GM23338 (cell line): ENCODE data around the gene ACRBP.

ENCODE experiments used
- CREB1 ChIP-seq: fragments of 250-450 bp; sonication (Bioruptor Pico); IDR thresholded peaks from 2 replicates; pipeline ENCODE4 v1.5.0; 2020; ENCODE audit warnings: low read depth, mild to moderate bottlenecking, moderate library complexity
- EZH2 ChIP-seq: fragments of 200-600 bp; sonication (generic); IDR thresholded peaks from one replicate; pipeline ENCODE4 v1.8.0; 2017; ENCODE audit warnings: antibody characterized with exemption, mild to moderate bottlenecking, low read depth; ENCODE audit not compliant: unreplicated experiment
- EZH2phosphoT487 ChIP-seq: fragments of 200-600 bp; sonication (generic); IDR thresholded peaks from one replicate; pipeline ENCODE4 v1.8.1; 2018; ENCODE audit warnings: antibody characterized with exemption; ENCODE audit not compliant: unreplicated experiment
- JUNB ChIP-seq: IDR thresholded peaks from one replicate; pipeline ENCODE4 v1.6.1; 2016; ENCODE audit warnings: antibody characterized with exemption; ENCODE audit not compliant: unreplicated experiment
- NANOG ChIP-seq: IDR thresholded peaks from 2 replicates; pipeline ENCODE4 v1.6.1; 2016; ENCODE audit warnings: antibody characterized with exemption, borderline replicate concordance
- POLR2AphosphoS5 ChIP-seq: IDR thresholded peaks from 2 replicates; pipeline ENCODE4 v1.6.1; 2016; ENCODE audit warnings: antibody characterized with exemption, low read depth
- STAT1 ChIP-seq: IDR thresholded peaks from one replicate; pipeline ENCODE4 v1.6.1; 2016; ENCODE audit warnings: antibody characterized with exemption; ENCODE audit not compliant: unreplicated experiment
- ZNF114 ChIP-seq: fragments of 250-450 bp; sonication (Bioruptor Pico); IDR thresholded peaks from 2 replicates; pipeline ENCODE4 v1.5.0; 2020; ENCODE audit warnings: mild to moderate bottlenecking, moderate library complexity
- TF ChIP-seq, protein P1 (sequence below), 2 experiments: fragments of 200-600 bp in 1 of 2; sonication (generic) in 1 of 2; conservative IDR thresholded peaks; 2 replicates each; pipeline versions ENCODE4 v1.5.1 to v1.6.1; 2016 to 2017; ENCODE audit warnings: antibody characterized with exemption in 2 of 2, low read depth in 2 of 2, mild to moderate bottlenecking in 2 of 2, moderate library complexity in 1 of 2
- TF ChIP-seq, protein P2 (sequence below): IDR thresholded peaks from one replicate; pipeline ENCODE4 v1.6.1; 2018; ENCODE audit warnings: antibody characterized with exemption; ENCODE audit not compliant: unreplicated experiment
- TF ChIP-seq, protein P3 (sequence below): IDR thresholded peaks from 2 replicates; pipeline ENCODE4 v1.6.1; 2016; ENCODE audit warnings: antibody characterized with exemption

DNA sequence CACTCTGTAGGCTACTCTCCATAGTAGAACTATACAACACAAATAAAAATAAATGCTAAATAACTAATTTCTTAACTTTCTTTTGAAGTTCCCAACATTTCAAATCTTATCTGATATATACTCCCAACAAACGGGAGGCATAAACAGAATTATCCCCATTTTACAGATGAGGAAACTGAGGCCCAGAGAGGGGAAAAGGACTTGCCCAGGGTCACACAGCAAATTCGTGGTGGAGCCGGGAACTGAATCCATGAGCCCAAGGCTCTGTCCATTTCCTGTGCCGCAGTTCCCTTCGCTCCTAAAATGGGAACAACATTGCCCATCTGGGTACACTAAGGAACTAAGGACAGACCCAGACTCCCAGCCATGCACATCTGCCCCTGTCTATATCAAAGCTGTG is 29.7 kb upstream of the ACRBP start:
- no peak for TF ChIP-seq POLR2AphosphoS5
- TF ChIP-seq, protein P1, sequence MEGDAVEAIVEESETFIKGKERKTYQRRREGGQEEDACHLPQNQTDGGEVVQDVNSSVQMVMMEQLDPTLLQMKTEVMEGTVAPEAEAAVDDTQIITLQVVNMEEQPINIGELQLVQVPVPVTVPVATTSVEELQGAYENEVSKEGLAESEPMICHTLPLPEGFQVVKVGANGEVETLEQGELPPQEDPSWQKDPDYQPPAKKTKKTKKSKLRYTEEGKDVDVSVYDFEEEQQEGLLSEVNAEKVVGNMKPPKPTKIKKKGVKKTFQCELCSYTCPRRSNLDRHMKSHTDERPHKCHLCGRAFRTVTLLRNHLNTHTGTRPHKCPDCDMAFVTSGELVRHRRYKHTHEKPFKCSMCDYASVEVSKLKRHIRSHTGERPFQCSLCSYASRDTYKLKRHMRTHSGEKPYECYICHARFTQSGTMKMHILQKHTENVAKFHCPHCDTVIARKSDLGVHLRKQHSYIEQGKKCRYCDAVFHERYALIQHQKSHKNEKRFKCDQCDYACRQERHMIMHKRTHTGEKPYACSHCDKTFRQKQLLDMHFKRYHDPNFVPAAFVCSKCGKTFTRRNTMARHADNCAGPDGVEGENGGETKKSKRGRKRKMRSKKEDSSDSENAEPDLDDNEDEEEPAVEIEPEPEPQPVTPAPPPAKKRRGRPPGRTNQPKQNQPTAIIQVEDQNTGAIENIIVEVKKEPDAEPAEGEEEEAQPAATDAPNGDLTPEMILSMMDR (conservative IDR thresholded peaks at IDR 0.05; ENCODE audit: low read depth in 2 of 2): no peak
- no peak for TF ChIP-seq EZH2
- TF ChIP-seq, protein P2, sequence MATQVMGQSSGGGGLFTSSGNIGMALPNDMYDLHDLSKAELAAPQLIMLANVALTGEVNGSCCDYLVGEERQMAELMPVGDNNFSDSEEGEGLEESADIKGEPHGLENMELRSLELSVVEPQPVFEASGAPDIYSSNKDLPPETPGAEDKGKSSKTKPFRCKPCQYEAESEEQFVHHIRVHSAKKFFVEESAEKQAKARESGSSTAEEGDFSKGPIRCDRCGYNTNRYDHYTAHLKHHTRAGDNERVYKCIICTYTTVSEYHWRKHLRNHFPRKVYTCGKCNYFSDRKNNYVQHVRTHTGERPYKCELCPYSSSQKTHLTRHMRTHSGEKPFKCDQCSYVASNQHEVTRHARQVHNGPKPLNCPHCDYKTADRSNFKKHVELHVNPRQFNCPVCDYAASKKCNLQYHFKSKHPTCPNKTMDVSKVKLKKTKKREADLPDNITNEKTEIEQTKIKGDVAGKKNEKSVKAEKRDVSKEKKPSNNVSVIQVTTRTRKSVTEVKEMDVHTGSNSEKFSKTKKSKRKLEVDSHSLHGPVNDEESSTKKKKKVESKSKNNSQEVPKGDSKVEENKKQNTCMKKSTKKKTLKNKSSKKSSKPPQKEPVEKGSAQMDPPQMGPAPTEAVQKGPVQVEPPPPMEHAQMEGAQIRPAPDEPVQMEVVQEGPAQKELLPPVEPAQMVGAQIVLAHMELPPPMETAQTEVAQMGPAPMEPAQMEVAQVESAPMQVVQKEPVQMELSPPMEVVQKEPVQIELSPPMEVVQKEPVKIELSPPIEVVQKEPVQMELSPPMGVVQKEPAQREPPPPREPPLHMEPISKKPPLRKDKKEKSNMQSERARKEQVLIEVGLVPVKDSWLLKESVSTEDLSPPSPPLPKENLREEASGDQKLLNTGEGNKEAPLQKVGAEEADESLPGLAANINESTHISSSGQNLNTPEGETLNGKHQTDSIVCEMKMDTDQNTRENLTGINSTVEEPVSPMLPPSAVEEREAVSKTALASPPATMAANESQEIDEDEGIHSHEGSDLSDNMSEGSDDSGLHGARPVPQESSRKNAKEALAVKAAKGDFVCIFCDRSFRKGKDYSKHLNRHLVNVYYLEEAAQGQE: no peak
- TF ChIP-seq EZH2phosphoT487: no peak
- no peak for TF ChIP-seq NANOG
- no peak for TF ChIP-seq JUNB
- no peak for TF ChIP-seq STAT1
- no peak for TF ChIP-seq CREB1
- TF ChIP-seq, protein P3, sequence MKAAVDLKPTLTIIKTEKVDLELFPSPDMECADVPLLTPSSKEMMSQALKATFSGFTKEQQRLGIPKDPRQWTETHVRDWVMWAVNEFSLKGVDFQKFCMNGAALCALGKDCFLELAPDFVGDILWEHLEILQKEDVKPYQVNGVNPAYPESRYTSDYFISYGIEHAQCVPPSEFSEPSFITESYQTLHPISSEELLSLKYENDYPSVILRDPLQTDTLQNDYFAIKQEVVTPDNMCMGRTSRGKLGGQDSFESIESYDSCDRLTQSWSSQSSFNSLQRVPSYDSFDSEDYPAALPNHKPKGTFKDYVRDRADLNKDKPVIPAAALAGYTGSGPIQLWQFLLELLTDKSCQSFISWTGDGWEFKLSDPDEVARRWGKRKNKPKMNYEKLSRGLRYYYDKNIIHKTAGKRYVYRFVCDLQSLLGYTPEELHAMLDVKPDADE: no peak
- TF ChIP-seq ZNF114: no peak
